Measurements from ENCODE around the gene HGFAC.

- no peak for TF ChIP-seq CTCF (IDR thresholded peaks at IDR 0.05; ENCODE audit: low read depth, low read length)
- no peak for TF ChIP-seq EZH2phosphoT487 (IDR thresholded peaks at IDR 0.05; ENCODE audit: low read depth)
Measured at GRCh38 chr4:3495204-3495975, 53.6 kb downstream of the HGFAC start.
